ENCODE measurements around the gene ALDH3B2.

Gene ALDH3B2

GRCh38 chr11:67631411-67631810 is 43.0 kb downstream of the ALDH3B2 start:
- no peak for TF ChIP-seq CTCF (conservative IDR thresholded peaks at IDR 0.05)
- TF ChIP-seq ZFX (IDR thresholded peaks at IDR 0.05) = no peak
- H3K27ac ChIP-seq = peak overlapping the region; percentile 93

- TF ChIP-seq CTCF (conservative IDR thresholded peaks at IDR 0.05) (peak; percentile 73; the same call in 1 of the 2 replicates), ZFX (IDR thresholded peaks at IDR 0.05) (no peak)
Observed at GRCh38 chr11:67630943-67631331, 43.5 kb downstream of the ALDH3B2 start.

DNA sequence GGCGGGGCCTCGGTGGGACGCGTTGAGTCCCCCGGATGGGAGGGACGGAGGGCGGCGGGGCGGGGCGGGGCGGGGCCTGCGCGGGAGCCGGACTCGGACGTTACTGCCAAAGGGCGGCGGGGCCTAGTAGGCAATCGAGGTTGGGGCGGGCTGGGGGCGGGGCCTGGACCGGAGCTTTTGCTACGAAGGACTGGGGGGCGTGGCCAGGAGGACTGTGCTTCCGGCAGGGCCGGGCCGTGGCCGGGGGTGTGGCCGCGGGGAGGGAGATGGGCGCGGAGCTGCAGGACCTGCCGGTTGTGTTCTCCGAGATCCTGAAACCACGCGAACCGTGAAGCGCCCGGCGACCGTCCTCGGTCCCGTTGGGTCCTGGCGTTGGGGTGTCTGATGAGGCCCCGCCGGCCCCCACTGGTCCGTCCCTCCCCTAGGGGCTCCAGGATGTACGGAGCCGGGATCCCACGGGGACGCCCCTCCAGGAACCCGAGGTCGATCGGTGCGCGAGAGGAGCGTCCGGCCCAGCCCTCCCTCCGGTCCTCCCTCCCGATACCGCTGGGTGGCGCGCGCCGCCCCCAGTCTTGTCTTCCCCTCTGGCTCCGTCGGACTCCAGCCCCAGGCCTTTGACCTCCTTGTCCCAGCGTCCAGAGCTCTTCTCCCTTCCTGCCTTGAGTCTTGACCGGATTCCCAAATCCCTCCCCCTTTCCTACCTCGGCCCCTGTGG is 44.0 kb downstream of the ALDH3B2 start:
- TF ChIP-seq CTCF (conservative IDR thresholded peaks at IDR 0.05) (peak; percentile 92), ZFX (IDR thresholded peaks at IDR 0.05) (no peak)
- peak overlapping the region; percentile 93 for H3K27ac ChIP-seq

More at GRCh38 chr11:67630943-67631331, 43.5 kb downstream of the ALDH3B2 start:
- peak overlapping the region; percentile 93 for H3K27ac ChIP-seq

GRCh38 chr11:67629386-67630227 is 44.8 kb downstream of the ALDH3B2 start, which contains the start of gene NUDT8:
Gene NUDT8, minus strand, starts transcription at chr11:67629937. Its CDS starts 26 bp downstream, at chr11:67629911.
- TF ChIP-seq ZFX (IDR thresholded peaks at IDR 0.05) (peak; percentile 42; the same call in 1 of the 2 replicates), CTCF (conservative IDR thresholded peaks at IDR 0.05) (peak; percentile 98)
- H3K27ac ChIP-seq = peak within 1 kb of the TSS; percentile 93

GRCh38 chr11:67628710-67629385 is 45.6 kb downstream of the ALDH3B2 start:
- no peak for TF ChIP-seq CTCF (conservative IDR thresholded peaks at IDR 0.05)
- peak; percentile 69 for TF ChIP-seq ZFX (IDR thresholded peaks at IDR 0.05)
- H3K27ac ChIP-seq = peak overlapping the region; percentile 93

GRCh38 chr11:67627812-67628624 is 46.4 kb downstream of the ALDH3B2 start:
- H3K27ac ChIP-seq = peak overlapping the region; percentile 93
- TF ChIP-seq CTCF (conservative IDR thresholded peaks at IDR 0.05) (no peak), ZFX (IDR thresholded peaks at IDR 0.05) (no peak)

Measured in C4-2B (cell line).